ENCODE measurements around the gene WWOX. TPM values are rescaled to one million over a fixed set of nuclear protein-coding genes. Genes with fewer than 3 reads are reported as not detected.

WWOX gene
- polyA plus RNA-seq, 1 donor from 2014 or later: 25.6 TPM

DNA sequence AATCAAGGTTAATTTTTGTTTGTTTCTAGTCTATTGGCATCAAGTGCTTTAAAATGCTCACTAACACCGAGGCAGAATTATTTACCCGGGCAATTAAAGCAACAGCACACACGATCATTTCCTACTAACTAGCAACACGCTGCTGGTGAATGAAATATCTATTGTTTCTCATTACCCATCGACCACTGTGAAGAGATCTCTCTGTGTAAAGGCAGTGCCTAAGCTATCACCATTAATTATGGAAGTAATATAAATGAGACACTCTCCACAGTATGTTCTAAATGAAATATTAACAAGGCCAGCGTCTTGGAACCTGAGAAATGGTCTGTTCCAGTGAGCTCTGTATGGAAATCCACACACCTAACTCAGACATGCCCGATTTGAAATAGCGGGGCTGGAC, 1103.5 kb downstream of the WWOX start:
- Histone ChIP-seq H3K9me2 (ENCODE audit: insufficient read depth, low read length) (no peaks in the 10 kb centered on the region), H3K4me3 (ENCODE audit: low read length) (no peak overlapping the region), H3K9ac (ENCODE audit: low read length) (no peak overlapping the region), H2AFZ (ENCODE audit: low read depth, low read length) (no peak overlapping the region), H3K9me3 (ENCODE audit: low read length) (no peaks in the 10 kb centered on the region), H3K27me3 (ENCODE audit: insufficient read depth, low read depth, low read length) (no peaks in the 10 kb centered on the region), H3K4me2 (ENCODE audit: low read length) (no peak overlapping the region), H3F3A (ENCODE audit: insufficient read depth, low read length, poor library complexity, severe bottlenecking) (no peaks in the 10 kb centered on the region), H3K79me2 (replicated peaks; ENCODE audit: insufficient read depth, low read length) (no peaks in the 10 kb centered on the region), H3K36me3 (ENCODE audit: insufficient read depth, low read length) (no peaks in the 10 kb centered on the region), H4K20me1 (ENCODE audit: insufficient read depth) (no peaks in the 10 kb centered on the region), H3K27ac (ENCODE audit: low read length) (no peak overlapping the region)
- TF ChIP-seq REST (IDR thresholded peaks at IDR 0.05; ENCODE audit: borderline replicate concordance) (no peak), CTCF (IDR thresholded peaks at IDR 0.05; ENCODE audit: poor library complexity, severe bottlenecking) (no peak), MXI1 (conservative IDR thresholded peaks at IDR 0.05; ENCODE audit: poor library complexity, severe bottlenecking) (no peak), POLR2AphosphoS5 (IDR thresholded peaks at IDR 0.05) (no peak), EP300 (conservative IDR thresholded peaks at IDR 0.05; ENCODE audit: poor library complexity, severe bottlenecking) (no peak)

- Histone ChIP-seq H3K4me3 (ENCODE audit: low read length) (no peak overlapping the region), H4K20me1 (ENCODE audit: insufficient read depth) (no peaks in the 10 kb centered on the region), H3K9me2 (ENCODE audit: insufficient read depth, low read length) (no peaks in the 10 kb centered on the region), H3K4me2 (ENCODE audit: low read length) (no peak overlapping the region), H3K27ac (ENCODE audit: low read length) (no peak overlapping the region), H3F3A (ENCODE audit: insufficient read depth, low read length, poor library complexity, severe bottlenecking) (no peaks in the 10 kb centered on the region), H3K9me3 (ENCODE audit: low read length) (no peaks in the 10 kb centered on the region), H3K27me3 (ENCODE audit: insufficient read depth, low read depth, low read length) (no peaks in the 10 kb centered on the region), H3K79me2 (replicated peaks; ENCODE audit: insufficient read depth, low read length) (no peaks in the 10 kb centered on the region), H3K36me3 (ENCODE audit: insufficient read depth, low read length) (no peaks in the 10 kb centered on the region), H2AFZ (ENCODE audit: low read depth, low read length) (no peak overlapping the region), H3K9ac (ENCODE audit: low read length) (no peak overlapping the region)
- TF ChIP-seq CTCF (IDR thresholded peaks at IDR 0.05; ENCODE audit: poor library complexity, severe bottlenecking) (no peak), MXI1 (conservative IDR thresholded peaks at IDR 0.05; ENCODE audit: poor library complexity, severe bottlenecking) (no peak), SMC3 (conservative IDR thresholded peaks at IDR 0.05; ENCODE audit: poor library complexity) (no peak), EZH2 (IDR thresholded peaks at IDR 0.05; ENCODE audit: borderline replicate concordance, insufficient read depth, low read length, poor library complexity, severe bottlenecking) (no peak), POLR2AphosphoS5 (IDR thresholded peaks at IDR 0.05) (no peak)
Measured at GRCh38 chr16:79204486-79204885, 1105.0 kb downstream of the WWOX start.

Measured in neural cell (in vitro differentiated cells).